Type B pancreatic cell (in vitro differentiated cells): Measurements from ENCODE around the gene CLCF1. TPM values are rescaled to one million over a fixed set of nuclear protein-coding genes. Genes with fewer than 3 reads are reported as not detected.
"Not testable (repeated sequence)": the region's sequence is repeated elsewhere in the genome, so short reads cannot be mapped to it uniquely, and the experiment has no call there.

ENCODE experiments used
- DNase-seq: peaks from one replicate; pipeline ENCODE4 v3.0.0; 2021; ENCODE audit warnings: mixed read lengths; ENCODE audit not compliant: unreplicated experiment; ENCODE audit errors: extremely low spot score
- H3K27ac Mint-ChIP-seq: 2 replicates; pipeline ENCODE4 v1.8.0; 2021; ENCODE audit warnings: mild to moderate bottlenecking, mixed read lengths
- H3K27me3 Mint-ChIP-seq: 2 replicates; pipeline ENCODE4 v1.8.0; 2021; ENCODE audit warnings: mixed read lengths
- H3K36me3 Mint-ChIP-seq: 2 replicates; pipeline ENCODE4 v1.8.0; 2021; ENCODE audit warnings: mixed read lengths
- H3K4me1 Mint-ChIP-seq: one replicate; pipeline ENCODE4 v1.8.0; 2021; ENCODE audit warnings: mixed read lengths; ENCODE audit not compliant: unreplicated experiment
- H3K4me3 Mint-ChIP-seq: 2 replicates; pipeline ENCODE4 v1.8.0; 2021; ENCODE audit warnings: mild to moderate bottlenecking, mixed read lengths
- H3K9me3 Mint-ChIP-seq: 2 replicates; pipeline ENCODE4 v1.8.0; 2021; ENCODE audit warnings: mixed read lengths
- total RNA-seq: library from RNA; stranded (reverse); gene quantifications from 2 replicates; pipeline ENCODE4 v1.2.1, GENCODE V29; 2021; ENCODE audit warnings: low replicate concordance
- TF ChIP-seq, protein P1 (sequence below): fragments of 200-600 bp; sonication (generic); conservative IDR thresholded peaks from 2 replicates; pipeline ENCODE4 v1.5.0; 2021; ENCODE audit warnings: antibody characterized with exemption, mild to moderate bottlenecking

Gene CLCF1
- total RNA-seq, 1 donor from 2014 or later: 3.2 TPM

DNA sequence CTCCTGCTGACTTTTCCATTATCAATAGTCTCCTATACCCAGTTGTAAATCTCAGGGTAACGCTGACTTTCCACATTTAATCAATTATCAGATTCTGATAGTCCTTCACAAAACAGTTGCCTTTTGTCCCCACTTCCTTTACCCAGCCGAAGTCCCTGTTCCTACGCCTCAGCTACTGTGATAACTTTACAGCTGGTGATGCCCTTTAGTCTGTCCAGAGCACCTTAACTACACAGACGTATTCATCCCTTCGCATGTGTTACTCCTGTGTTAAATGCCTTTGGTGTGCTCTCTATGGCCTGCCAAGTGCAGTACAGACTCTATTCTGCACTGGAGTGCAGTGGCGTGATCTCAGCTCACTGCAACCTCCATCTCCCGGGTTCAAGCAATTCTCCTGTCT lies 49.9 kb downstream of the CLCF1 start:
- DNase-seq: no peak
- no peak overlapping the region for H3K27ac Mint-ChIP-seq
- H3K4me1 Mint-ChIP-seq: peaks cover 2% of the 10 kb centered on the region
- peaks cover 4% of the 10 kb centered on the region for H3K36me3 Mint-ChIP-seq
- peaks cover 2% of the 10 kb centered on the region for H3K27me3 Mint-ChIP-seq
- TF ChIP-seq, protein P1, sequence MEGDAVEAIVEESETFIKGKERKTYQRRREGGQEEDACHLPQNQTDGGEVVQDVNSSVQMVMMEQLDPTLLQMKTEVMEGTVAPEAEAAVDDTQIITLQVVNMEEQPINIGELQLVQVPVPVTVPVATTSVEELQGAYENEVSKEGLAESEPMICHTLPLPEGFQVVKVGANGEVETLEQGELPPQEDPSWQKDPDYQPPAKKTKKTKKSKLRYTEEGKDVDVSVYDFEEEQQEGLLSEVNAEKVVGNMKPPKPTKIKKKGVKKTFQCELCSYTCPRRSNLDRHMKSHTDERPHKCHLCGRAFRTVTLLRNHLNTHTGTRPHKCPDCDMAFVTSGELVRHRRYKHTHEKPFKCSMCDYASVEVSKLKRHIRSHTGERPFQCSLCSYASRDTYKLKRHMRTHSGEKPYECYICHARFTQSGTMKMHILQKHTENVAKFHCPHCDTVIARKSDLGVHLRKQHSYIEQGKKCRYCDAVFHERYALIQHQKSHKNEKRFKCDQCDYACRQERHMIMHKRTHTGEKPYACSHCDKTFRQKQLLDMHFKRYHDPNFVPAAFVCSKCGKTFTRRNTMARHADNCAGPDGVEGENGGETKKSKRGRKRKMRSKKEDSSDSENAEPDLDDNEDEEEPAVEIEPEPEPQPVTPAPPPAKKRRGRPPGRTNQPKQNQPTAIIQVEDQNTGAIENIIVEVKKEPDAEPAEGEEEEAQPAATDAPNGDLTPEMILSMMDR: no peak
- no peak overlapping the region for H3K4me3 Mint-ChIP-seq
- no peaks in the 10 kb centered on the region for H3K9me3 Mint-ChIP-seq

DNA sequence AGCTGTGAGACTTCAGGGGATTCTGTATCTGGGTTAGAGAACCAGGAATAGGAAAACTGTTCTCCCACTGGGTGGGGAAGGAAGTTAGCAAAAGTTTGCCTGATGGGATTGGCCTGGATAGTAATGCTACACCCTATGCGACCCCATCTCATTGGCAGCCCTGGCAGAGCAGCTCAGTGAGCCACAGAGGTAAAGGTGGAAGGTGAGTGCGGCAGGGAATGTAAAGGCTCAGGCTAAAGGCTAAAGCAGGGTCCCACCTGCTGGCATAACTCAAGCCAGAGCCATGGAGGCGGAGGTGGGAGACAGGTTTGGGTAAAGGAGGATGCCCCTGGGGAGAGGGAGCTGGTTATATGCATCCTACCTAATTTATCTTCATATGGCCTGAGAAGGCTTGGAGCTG lies 51.3 kb downstream of the CLCF1 start:
- Mint-ChIP-seq H3K4me3 (no peak overlapping the region), H3K27me3 (peaks cover 3% of the 10 kb centered on the region), H3K36me3 (peaks cover 3% of the 10 kb centered on the region), H3K9me3 (no peaks in the 10 kb centered on the region), H3K27ac (no peak overlapping the region), H3K4me1 (peaks cover 5% of the 10 kb centered on the region)
- TF ChIP-seq, protein P1: no peak
- DNase-seq: no peak

DNA sequence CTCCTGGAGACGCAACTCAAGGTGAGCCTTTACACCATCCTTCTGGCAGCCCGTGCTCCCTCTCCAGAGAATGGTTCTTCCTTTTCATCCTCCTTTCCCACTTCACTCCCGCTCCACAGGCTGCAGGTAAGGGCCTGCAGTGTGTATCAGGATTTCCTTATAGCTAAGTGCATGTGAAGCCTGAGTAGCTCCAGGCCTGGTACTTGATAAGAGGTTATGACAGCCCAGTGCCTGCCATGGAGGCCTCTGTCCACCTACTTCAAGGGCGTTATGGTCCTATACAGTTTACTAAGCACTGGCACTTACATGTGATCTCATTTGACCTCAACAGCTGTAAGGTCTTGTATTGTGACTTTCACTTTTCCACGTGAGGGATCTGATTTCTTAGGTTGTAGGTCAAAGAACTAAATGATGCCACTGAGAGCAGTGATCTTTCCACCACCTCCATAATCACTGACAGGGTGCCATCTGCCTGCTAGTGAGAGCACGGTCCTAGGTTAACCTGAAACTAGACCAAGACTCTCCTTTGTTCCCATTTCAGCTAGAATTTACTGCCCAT lies 52.0 kb downstream of the CLCF1 start:
- H3K4me3 Mint-ChIP-seq: no peak overlapping the region

DNA sequence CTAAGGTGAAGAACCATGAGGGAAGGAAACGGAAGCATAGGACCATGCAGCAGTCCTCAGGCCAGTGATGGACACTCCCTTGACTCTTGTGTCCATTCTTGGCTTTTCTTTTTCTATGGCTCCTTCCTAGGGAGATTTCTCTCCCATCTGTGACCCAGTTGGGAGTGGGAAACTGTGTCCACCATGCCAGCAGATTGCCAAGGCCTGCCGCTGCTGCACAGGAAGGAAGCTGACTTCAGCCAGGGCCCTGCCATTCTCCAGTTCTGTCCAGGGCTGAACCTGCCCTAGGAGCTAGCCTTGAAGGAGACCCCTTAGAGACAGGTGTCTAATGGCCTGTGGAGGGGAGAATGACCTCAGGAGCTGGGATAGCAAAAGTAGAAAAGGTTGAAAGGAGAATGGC lies 52.7 kb downstream of the CLCF1 start:
- Mint-ChIP-seq H3K9me3 (no peaks in the 10 kb centered on the region), H3K36me3 (no peaks in the 10 kb centered on the region), H3K27me3 (peaks cover 3% of the 10 kb centered on the region), H3K27ac (no peak overlapping the region), H3K4me1 (peaks cover 6% of the 10 kb centered on the region), H3K4me3 (no peak overlapping the region)
- DNase-seq: no peak
- TF ChIP-seq, protein P1: no peak

More for the DNA sequence above, 52.0 kb downstream of the CLCF1 start:
- H3K27ac Mint-ChIP-seq: no peak overlapping the region
- peaks cover 3% of the 10 kb centered on the region for H3K36me3 Mint-ChIP-seq
- TF ChIP-seq, protein P1: no peak
- H3K27me3 Mint-ChIP-seq: peaks cover 3% of the 10 kb centered on the region
- H3K4me1 Mint-ChIP-seq: peaks cover 5% of the 10 kb centered on the region
- no peaks in the 10 kb centered on the region for H3K9me3 Mint-ChIP-seq
- DNase-seq: no peak

DNA sequence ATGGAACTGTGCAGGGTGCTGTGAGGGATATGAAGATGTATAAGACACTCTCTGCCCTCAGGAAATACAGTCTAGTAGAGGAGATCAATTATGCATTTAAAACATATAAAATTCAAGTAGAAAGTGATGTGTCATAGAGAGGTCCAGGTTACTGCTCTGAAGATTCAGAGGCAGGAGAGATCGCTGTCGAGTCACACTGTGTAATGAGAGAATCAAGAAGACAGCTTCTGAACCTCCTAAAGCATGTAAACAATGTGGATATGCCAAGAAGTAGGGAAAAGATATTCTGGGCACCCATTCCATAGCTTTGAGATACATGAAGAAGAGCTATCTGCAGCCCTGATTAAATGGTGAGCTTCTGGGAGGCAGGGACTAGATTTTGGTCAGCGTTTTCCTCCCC lies 53.4 kb downstream of the CLCF1 start:
- Mint-ChIP-seq H3K4me1 (peaks cover 13% of the 10 kb centered on the region), H3K27ac (no peak overlapping the region), H3K4me3 (no peak overlapping the region), H3K9me3 (no peaks in the 10 kb centered on the region), H3K27me3 (peaks cover 3% of the 10 kb centered on the region), H3K36me3 (no peaks in the 10 kb centered on the region)
- no peak for DNase-seq
- TF ChIP-seq, protein P1: no peak

DNA sequence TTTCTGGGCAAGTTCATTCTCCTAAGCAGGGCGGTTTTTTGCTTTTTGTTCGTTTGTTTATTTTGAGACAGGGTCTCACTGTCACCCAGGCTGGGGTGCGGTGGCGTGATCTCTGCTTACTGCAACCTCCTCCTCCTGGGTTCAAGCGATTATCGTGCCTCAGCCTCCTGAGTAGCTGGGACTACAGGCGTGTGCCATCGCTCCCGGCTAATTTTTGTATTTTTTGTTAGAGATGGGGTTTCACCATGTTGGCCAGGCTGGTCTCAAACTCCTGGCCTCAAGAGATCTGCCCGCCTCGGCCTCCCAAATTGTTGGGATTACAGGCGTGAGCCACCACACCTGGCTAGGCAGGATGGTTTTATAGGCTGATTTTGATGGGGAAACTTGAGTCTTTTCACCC lies 54.5 kb downstream of the CLCF1 start:
- Mint-ChIP-seq H3K27ac (peak overlapping the region; percentile 61), H3K4me1 (peaks cover 13% of the 10 kb centered on the region), H3K4me3 (peak overlapping the region; percentile 98)
- not testable (repeated sequence) for H3K27me3 Mint-ChIP-seq, H3K9me3 Mint-ChIP-seq, H3K36me3 Mint-ChIP-seq, DNase-seq
